Esophagus muscularis mucosa (tissue), 3 donors: Measurements from ENCODE around the gene ZBED4.

Source experiments
- POLR2A ChIP-seq: fragments of 450-650 bp; IDR thresholded peaks from one replicate; pipeline ENCODE4 v1.6.1; 2017; ENCODE audit warnings: antibody characterized with exemption, moderate library complexity, mild to moderate bottlenecking, low read depth
- POLR2AphosphoS5 ChIP-seq, 2 donors: sonication (generic); formaldehyde crosslinking; IDR thresholded peaks; one replicate each; pipeline ENCODE4 v1.6.1; 2017; ENCODE audit warnings: antibody characterized with exemption in 2 of 2
- TF ChIP-seq, protein P1 (sequence below), 3 experiments: fragments of 200-600 bp in 2 of 3; fragments of 450-650 bp in 1 of 3; sonication (generic) in 2 of 3; IDR thresholded peaks; one replicate each; pipeline ENCODE4 v1.5.1; 2017 to 2019; ENCODE audit warnings: antibody characterized with exemption in 3 of 3, mild to moderate bottlenecking in 2 of 3, moderate library complexity in 1 of 3

DNA sequence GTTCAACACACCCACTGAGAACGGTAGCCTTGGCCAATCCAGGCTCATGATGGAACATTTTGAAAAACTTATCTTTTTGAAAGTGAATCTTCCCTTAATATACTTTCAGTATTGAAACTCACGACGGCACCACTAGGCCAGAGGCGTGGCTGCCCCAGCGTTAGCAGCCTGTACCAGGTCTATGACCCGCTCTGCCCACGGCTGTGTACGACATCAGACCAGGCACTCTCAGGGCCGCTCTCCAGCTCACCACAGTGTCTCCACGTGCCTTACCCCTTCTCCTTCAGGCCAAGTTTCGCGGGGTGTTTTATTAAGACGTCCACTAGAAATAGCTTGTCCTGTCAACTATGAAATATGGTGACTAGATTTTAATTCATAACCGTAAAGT, 33.4 kb downstream of the ZBED4 start:
- TF ChIP-seq, protein P1, sequence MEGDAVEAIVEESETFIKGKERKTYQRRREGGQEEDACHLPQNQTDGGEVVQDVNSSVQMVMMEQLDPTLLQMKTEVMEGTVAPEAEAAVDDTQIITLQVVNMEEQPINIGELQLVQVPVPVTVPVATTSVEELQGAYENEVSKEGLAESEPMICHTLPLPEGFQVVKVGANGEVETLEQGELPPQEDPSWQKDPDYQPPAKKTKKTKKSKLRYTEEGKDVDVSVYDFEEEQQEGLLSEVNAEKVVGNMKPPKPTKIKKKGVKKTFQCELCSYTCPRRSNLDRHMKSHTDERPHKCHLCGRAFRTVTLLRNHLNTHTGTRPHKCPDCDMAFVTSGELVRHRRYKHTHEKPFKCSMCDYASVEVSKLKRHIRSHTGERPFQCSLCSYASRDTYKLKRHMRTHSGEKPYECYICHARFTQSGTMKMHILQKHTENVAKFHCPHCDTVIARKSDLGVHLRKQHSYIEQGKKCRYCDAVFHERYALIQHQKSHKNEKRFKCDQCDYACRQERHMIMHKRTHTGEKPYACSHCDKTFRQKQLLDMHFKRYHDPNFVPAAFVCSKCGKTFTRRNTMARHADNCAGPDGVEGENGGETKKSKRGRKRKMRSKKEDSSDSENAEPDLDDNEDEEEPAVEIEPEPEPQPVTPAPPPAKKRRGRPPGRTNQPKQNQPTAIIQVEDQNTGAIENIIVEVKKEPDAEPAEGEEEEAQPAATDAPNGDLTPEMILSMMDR (IDR thresholded peaks at IDR 0.05) = no peak
- TF ChIP-seq POLR2A (no peak), POLR2AphosphoS5 (IDR thresholded peaks at IDR 0.05) (no peak)
